ENCODE results near the gene GLI1.

Gene GLI1

DNA sequence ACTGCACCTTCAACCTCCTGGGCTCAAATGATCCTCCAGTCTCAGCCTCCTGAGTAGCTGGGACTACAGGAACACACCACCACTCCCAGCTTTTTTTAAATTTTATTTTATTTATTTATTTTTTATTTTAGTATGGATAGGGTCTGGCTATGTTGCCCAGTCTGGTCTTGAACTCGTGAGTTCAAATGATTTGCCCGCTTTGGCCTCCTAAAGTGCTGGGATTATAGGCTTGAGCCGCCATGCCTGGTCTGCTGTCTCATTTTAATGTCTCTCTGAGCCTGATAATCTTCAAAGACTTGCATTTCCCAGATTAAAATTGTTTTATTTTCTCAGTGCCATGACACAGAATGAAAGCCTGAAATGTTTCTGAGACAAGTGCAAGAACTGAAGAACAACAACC, 26.2 kb upstream of the GLI1 start:
- H3K9ac ChIP-seq (ENCODE audit: low read length) = no peak overlapping the region
- H3K79me2 ChIP-seq (ENCODE audit: insufficient read depth, low read length) = peaks cover 16% of the 10 kb centered on the region
- H3K36me3 ChIP-seq (ENCODE audit: insufficient read depth, low read length) = no peaks in the 10 kb centered on the region
- no peaks in the 10 kb centered on the region for H3F3A ChIP-seq (ENCODE audit: insufficient read depth, low read length)
- no peak overlapping the region for H2AFZ ChIP-seq (ENCODE audit: low read length)
- no peaks in the 10 kb centered on the region for H4K20me1 ChIP-seq (ENCODE audit: insufficient read depth, low read length)
- no peaks in the 10 kb centered on the region for H3K27me3 ChIP-seq (ENCODE audit: insufficient read depth, low read length)
- H3K4me3 ChIP-seq (ENCODE audit: low read depth, low read length, poor library complexity, severe bottlenecking) = no peak overlapping the region
- no peaks in the 10 kb centered on the region for H3K9me3 ChIP-seq (ENCODE audit: low read length)
- TF ChIP-seq, protein P1, sequence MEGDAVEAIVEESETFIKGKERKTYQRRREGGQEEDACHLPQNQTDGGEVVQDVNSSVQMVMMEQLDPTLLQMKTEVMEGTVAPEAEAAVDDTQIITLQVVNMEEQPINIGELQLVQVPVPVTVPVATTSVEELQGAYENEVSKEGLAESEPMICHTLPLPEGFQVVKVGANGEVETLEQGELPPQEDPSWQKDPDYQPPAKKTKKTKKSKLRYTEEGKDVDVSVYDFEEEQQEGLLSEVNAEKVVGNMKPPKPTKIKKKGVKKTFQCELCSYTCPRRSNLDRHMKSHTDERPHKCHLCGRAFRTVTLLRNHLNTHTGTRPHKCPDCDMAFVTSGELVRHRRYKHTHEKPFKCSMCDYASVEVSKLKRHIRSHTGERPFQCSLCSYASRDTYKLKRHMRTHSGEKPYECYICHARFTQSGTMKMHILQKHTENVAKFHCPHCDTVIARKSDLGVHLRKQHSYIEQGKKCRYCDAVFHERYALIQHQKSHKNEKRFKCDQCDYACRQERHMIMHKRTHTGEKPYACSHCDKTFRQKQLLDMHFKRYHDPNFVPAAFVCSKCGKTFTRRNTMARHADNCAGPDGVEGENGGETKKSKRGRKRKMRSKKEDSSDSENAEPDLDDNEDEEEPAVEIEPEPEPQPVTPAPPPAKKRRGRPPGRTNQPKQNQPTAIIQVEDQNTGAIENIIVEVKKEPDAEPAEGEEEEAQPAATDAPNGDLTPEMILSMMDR (IDR thresholded peaks at IDR 0.05; ENCODE audit: low read length) = no peak
- TF ChIP-seq EZH2 (IDR thresholded peaks at IDR 0.05; ENCODE audit: borderline replicate concordance, low read length) = no peak
- no peaks in the 10 kb centered on the region for H3K9me2 ChIP-seq (ENCODE audit: low read depth, low read length)
- peaks cover 29% of the 10 kb centered on the region for H3K4me1 ChIP-seq (ENCODE audit: insufficient read depth, low read length, severe bottlenecking)
- H3K27ac ChIP-seq (ENCODE audit: low read depth, low read length, poor library complexity, severe bottlenecking) = no peak overlapping the region
- H3K4me2 ChIP-seq (ENCODE audit: low read length) = no peak overlapping the region

DNA sequence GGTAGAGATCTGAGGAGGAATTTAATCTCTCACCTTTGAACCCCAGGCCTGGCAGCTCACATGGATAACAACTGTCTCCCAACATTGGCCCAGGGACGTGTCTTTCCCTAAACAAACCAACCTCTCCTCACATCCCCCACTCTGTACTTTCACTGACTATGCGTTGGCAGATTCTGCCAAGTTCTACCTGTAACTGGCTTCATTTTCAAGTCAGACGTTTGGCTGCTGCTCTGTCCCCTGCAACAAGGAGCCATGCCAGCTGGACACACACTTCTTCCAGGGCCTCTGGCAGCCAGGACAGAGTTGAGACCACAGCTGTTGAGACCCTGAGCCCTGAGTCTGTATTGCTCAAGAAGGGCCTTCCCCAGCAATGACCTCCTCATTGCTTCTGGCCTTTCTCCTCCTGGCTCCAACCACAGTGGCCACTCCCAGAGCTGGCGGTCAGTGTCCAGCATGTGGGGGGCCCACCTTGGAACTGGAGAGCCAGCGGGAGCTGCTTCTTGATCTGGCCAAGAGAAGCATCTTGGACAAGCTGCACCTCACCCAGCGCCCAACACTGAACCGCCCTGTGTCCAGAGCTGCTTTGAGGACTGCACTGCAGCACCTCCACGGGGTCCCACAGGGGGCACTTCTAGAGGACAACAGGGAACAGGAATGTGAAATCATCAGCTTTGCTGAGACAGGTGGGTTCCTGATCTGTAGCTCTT, 24.9 kb upstream of the GLI1 start, which contains the start of gene INHBC:
Gene INHBC, plus strand, starts transcription at position 268 of the 707 bp plus-strand sequence. Its CDS starts 103 bp downstream, at position 371.
- no peaks in the 10 kb centered on the region for H3K9me2 ChIP-seq (ENCODE audit: low read depth, low read length)
- H3K27ac ChIP-seq (ENCODE audit: low read depth, low read length, poor library complexity, severe bottlenecking) = no peak within 1 kb of the TSS
- TF ChIP-seq, protein P1 (IDR thresholded peaks at IDR 0.05; ENCODE audit: low read length) = no peak
- no peak for TF ChIP-seq EZH2 (IDR thresholded peaks at IDR 0.05; ENCODE audit: borderline replicate concordance, low read length)
- H3K9ac ChIP-seq (ENCODE audit: low read length) = no peak within 1 kb of the TSS
- H3K4me3 ChIP-seq (ENCODE audit: low read depth, low read length, poor library complexity, severe bottlenecking) = no peak within 1 kb of the TSS
- no peaks in the 10 kb centered on the region for H4K20me1 ChIP-seq (ENCODE audit: insufficient read depth, low read length)
- no peaks in the 10 kb centered on the region for H3F3A ChIP-seq (ENCODE audit: insufficient read depth, low read length)
- no peak within 1 kb of the TSS for H2AFZ ChIP-seq (ENCODE audit: low read length)
- peaks cover 16% of the 10 kb centered on the region for H3K4me1 ChIP-seq (ENCODE audit: insufficient read depth, low read length, severe bottlenecking)
- no peak within 1 kb of the TSS for H3K4me2 ChIP-seq (ENCODE audit: low read length)
- H3K79me2 ChIP-seq (ENCODE audit: insufficient read depth, low read length) = peaks cover 6% of the 10 kb centered on the region
- H3K9me3 ChIP-seq (ENCODE audit: low read length) = no peaks in the 10 kb centered on the region
- no peaks in the 10 kb centered on the region for H3K36me3 ChIP-seq (ENCODE audit: insufficient read depth, low read length)
- no peaks in the 10 kb centered on the region for H3K27me3 ChIP-seq (ENCODE audit: insufficient read depth, low read length)

DNA sequence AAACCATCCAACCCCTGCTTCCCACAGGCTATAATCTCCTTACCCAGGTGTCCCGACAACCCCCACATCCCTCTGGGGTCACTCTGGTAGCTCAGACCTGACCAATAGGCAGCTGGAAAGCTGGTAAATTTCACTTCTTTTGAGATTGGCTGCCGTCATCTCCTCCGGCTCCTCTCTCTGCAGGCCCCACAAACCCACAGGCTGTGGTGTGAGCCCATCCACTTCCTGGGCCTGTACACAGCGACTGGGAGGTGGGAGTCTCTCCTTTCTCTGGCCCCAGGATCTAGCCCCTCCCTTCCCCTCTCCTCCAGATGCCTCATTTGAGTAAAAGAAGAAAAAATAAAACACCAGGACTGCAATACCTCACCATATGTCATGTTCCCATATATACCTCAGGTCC, 24.3 kb upstream of the GLI1 start:
- TF ChIP-seq, protein P1 (IDR thresholded peaks at IDR 0.05; ENCODE audit: low read length) = no peak
- TF ChIP-seq EZH2 (IDR thresholded peaks at IDR 0.05; ENCODE audit: borderline replicate concordance, low read length) = no peak
- Histone ChIP-seq H3K27ac (ENCODE audit: low read depth, low read length, poor library complexity, severe bottlenecking) (no peak overlapping the region), H3K9me2 (ENCODE audit: low read depth, low read length) (no peaks in the 10 kb centered on the region), H3K9ac (ENCODE audit: low read length) (no peak overlapping the region), H3K4me2 (ENCODE audit: low read length) (no peak overlapping the region), H3K9me3 (ENCODE audit: low read length) (no peaks in the 10 kb centered on the region), H3K27me3 (ENCODE audit: insufficient read depth, low read length) (no peaks in the 10 kb centered on the region), H3K4me3 (ENCODE audit: low read depth, low read length, poor library complexity, severe bottlenecking) (no peak overlapping the region), H3F3A (ENCODE audit: insufficient read depth, low read length) (no peaks in the 10 kb centered on the region), H3K4me1 (ENCODE audit: insufficient read depth, low read length, severe bottlenecking) (peaks cover 13% of the 10 kb centered on the region), H2AFZ (ENCODE audit: low read length) (no peak overlapping the region), H3K36me3 (ENCODE audit: insufficient read depth, low read length) (no peaks in the 10 kb centered on the region), H4K20me1 (ENCODE audit: insufficient read depth, low read length) (no peaks in the 10 kb centered on the region), H3K79me2 (ENCODE audit: insufficient read depth, low read length) (no peaks in the 10 kb centered on the region)
